ENCODE measurements around the gene CCDC110.

DNA sequence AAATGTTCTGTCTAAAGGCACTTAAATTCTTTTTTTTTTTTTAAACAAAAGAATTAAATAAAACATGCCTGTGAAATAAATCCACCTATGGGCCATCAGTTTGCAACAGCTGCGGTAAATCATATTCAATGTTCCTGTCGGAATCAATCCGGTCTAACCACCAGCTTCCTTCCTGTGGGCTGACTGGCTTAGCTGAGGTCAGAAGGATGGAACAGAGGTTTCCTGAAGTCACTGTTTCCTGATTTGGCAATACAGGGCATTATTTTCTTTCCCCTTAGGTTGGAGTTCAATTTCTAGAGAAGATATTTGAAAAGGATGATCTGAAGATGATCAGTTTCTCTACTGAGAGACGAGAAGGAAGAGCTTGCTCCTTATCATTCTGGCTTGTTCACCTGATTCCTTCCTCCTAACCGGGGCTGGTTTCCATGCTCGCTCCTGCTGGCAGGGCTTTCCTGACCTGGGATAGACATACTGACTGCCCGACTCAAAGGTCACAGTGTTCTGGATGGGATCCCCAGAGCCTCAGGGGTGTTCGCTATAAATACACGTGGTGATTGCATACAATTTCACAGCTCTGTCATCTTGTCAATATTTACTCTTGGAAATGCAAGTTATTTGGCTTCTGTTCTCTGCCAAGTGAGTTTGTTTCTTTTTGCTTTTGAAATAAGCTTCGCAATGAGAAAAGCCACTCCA, 42.1 kb upstream of the CCDC110 start:
- TF ChIP-seq TOX (CRISPR knock-in tag; IDR thresholded peaks at IDR 0.05; ENCODE audit: borderline replicate concordance) (no peak), ZFP3 (CRISPR knock-in tag; IDR thresholded peaks at IDR 0.05) (no peak), ZFP30 (CRISPR knock-in tag; IDR thresholded peaks at IDR 0.05) (no peak), ZC3H10 (CRISPR knock-in tag; IDR thresholded peaks at IDR 0.05) (no peak), ZNF565 (CRISPR knock-in tag; conservative IDR thresholded peaks at IDR 0.05; ENCODE audit: low read depth) (no peak), ARNTL (CRISPR knock-in tag; IDR thresholded peaks at IDR 0.05; ENCODE audit: borderline replicate concordance, low read depth) (no peak), CSDC2 (CRISPR knock-in tag; IDR thresholded peaks at IDR 0.05) (no peak), GLIS3 (CRISPR knock-in tag; IDR thresholded peaks at IDR 0.05) (no peak)
- TF ChIP-seq, protein P1, sequence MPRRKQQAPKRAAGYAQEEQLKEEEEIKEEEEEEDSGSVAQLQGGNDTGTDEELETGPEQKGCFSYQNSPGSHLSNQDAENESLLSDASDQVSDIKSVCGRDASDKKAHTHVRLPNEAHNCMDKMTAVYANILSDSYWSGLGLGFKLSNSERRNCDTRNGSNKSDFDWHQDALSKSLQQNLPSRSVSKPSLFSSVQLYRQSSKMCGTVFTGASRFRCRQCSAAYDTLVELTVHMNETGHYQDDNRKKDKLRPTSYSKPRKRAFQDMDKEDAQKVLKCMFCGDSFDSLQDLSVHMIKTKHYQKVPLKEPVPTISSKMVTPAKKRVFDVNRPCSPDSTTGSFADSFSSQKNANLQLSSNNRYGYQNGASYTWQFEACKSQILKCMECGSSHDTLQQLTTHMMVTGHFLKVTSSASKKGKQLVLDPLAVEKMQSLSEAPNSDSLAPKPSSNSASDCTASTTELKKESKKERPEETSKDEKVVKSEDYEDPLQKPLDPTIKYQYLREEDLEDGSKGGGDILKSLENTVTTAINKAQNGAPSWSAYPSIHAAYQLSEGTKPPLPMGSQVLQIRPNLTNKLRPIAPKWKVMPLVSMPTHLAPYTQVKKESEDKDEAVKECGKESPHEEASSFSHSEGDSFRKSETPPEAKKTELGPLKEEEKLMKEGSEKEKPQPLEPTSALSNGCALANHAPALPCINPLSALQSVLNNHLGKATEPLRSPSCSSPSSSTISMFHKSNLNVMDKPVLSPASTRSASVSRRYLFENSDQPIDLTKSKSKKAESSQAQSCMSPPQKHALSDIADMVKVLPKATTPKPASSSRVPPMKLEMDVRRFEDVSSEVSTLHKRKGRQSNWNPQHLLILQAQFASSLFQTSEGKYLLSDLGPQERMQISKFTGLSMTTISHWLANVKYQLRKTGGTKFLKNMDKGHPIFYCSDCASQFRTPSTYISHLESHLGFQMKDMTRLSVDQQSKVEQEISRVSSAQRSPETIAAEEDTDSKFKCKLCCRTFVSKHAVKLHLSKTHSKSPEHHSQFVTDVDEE (CRISPR knock-in tag; IDR thresholded peaks at IDR 0.05): no peak
- TF ChIP-seq, protein P2, sequence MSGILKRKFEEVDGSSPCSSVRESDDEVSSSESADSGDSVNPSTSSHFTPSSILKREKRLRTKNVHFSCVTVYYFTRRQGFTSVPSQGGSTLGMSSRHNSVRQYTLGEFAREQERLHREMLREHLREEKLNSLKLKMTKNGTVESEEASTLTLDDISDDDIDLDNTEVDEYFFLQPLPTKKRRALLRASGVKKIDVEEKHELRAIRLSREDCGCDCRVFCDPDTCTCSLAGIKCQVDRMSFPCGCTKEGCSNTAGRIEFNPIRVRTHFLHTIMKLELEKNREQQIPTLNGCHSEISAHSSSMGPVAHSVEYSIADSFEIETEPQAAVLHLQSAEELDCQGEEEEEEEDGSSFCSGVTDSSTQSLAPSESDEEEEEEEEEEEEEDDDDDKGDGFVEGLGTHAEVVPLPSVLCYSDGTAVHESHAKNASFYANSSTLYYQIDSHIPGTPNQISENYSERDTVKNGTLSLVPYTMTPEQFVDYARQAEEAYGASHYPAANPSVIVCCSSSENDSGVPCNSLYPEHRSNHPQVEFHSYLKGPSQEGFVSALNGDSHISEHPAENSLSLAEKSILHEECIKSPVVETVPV (CRISPR knock-in tag; IDR thresholded peaks at IDR 0.05): no peak
